Chondrocyte (in vitro differentiated cells): ENCODE results near the gene LRG1. TPM values are rescaled to one million over a fixed set of nuclear protein-coding genes. Genes with fewer than 3 reads are reported as not detected.
A peak's percentile ranks its signal among the peaks of the same experiment; 100 is the strongest.

ENCODE experiments used
- DNase-seq: peaks from one replicate; pipeline ENCODE4 v3.0.0; 2021; ENCODE audit warnings: mixed read lengths, low spot score
- H3K27ac Mint-ChIP-seq: one replicate; pipeline ENCODE4 v1.8.0; 2021; ENCODE audit warnings: mild to moderate bottlenecking, moderate library complexity, mixed read lengths; ENCODE audit not compliant: unreplicated experiment
- H3K27me3 Mint-ChIP-seq: 2 replicates; pipeline ENCODE4 v1.8.0; 2021; ENCODE audit warnings: low read depth, mixed read lengths
- H3K36me3 Mint-ChIP-seq: 2 replicates; pipeline ENCODE4 v1.8.0; 2021; ENCODE audit warnings: low read depth, mixed read lengths
- H3K4me1 Mint-ChIP-seq: 2 replicates; pipeline ENCODE4 v1.8.0; 2021; ENCODE audit warnings: low read depth, mild to moderate bottlenecking, mixed read lengths
- H3K4me3 Mint-ChIP-seq: one replicate; pipeline ENCODE4 v1.8.0; 2021; ENCODE audit warnings: mild to moderate bottlenecking, moderate library complexity, mixed read lengths; ENCODE audit not compliant: unreplicated experiment
- H3K9me3 Mint-ChIP-seq: 2 replicates; pipeline ENCODE4 v1.8.0; 2021; ENCODE audit warnings: low read depth, mixed read lengths
- CTCF ChIP-seq: fragments of 200-600 bp; sonication (generic); IDR thresholded peaks from 2 replicates; pipeline ENCODE4 v1.5.0; 2021; ENCODE audit warnings: antibody characterized with exemption, mild to moderate bottlenecking, moderate library complexity
- total RNA-seq: library from RNA; stranded (reverse); gene quantifications from 3 replicates; pipeline ENCODE4 v1.2.1, GENCODE V29; 2021

LRG1 gene
- total RNA-seq, 1 donor from 2014 or later, result not detected

DNA sequence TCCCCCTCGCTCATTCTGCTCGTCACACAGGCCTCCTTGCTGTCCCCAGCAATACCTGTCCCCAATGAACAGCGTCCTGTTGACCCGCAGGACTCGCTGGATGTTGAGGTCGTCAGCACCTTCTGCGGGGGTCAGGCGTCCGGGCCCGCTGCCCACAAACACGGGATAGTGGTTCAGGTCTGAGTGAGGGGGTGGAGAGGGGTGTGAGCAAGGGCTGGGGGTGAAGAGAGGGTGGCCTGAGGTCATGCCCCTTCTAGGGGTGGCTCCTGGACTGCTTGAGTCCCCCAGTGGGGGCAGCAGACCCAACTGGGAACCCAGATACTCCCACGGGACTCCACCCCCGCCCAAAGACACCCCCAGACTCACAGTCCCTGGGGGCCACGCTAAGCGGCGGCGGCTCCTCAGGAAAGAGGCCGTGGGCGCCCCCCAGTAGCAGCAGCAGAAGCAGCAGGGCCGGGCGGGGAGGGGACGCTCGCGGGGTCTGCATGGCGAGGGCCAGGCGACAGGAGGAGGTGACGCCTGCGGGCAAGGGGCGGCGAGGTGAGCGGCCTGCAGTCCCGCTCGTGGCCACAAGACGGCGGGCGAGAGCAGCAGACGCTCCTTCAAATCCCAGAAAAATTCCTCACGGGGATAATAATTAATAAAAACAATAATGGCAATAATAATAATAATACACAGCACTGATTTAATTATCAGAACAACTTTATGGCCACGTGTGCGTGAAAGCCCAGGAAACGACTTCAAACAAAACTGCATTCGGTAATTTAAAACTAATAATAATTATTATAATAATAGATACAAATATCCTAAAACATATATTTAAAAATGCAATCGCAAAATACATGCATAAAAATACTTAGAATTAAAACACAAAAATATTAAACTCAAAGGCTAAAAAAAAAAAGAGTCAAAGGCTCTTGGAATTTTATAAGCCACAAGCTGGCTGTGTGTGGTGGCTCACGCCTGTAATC, 18.4 kb upstream of the LRG1 start:
- no peaks in the 10 kb centered on the region for H3K9me3 Mint-ChIP-seq

DNA sequence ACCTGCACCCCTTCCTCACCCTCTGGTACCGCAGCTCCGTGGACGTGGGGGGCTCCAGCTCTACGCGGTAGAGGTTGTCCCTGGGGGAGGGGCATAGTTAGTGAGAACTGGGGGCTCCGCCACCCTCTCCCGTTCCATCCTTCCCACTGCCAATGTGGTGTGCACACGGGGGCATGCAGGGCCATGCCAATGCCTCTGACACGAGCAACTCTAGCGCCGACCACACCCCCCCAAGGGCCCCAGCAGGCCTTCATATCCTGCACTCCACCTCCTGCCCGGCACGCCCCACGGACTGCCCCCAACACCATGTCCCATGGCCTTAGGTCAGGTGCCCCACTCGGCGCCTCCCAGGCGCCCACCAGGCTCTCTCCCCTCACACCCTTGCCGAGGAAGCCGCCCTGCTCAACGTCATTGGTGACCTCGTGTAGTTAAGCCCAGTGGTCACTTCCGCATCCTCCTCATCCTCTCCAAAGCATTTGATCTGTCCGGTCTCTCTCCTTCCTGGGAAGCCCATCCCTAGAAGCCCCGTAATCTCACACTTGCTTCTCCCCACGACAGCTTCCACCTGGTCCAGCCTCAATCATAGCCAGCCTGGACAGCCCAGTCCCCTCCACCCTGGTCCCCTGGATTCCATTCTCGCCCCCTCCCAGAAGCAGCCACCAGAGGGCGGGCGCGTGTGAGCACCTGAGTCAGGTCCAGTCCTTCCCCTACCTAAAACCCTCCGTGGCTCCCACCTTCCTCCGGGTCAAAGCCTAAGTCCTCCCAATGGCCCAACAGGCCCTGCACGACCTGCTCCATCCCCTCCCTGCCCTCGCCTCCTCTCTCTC, 17.5 kb upstream of the LRG1 start:
- Mint-ChIP-seq H3K4me1 (no peaks in the 10 kb centered on the region), H3K36me3 (peaks cover 4% of the 10 kb centered on the region), H3K9me3 (no peaks in the 10 kb centered on the region), H3K27me3 (no peaks in the 10 kb centered on the region), H3K27ac (no peak overlapping the region), H3K4me3 (no peak overlapping the region)
- peak; percentile 77 for DNase-seq
- TF ChIP-seq CTCF, result no peak

More for the DNA sequence above, 18.4 kb upstream of the LRG1 start:
- Mint-ChIP-seq H3K27me3 (no peaks in the 10 kb centered on the region), H3K36me3 (no peaks in the 10 kb centered on the region), H3K4me1 (no peaks in the 10 kb centered on the region), H3K4me3 (no peak overlapping the region), H3K27ac (no peak overlapping the region)
- no peak for DNase-seq
- peak; percentile 99 for TF ChIP-seq CTCF

GRCh38 chr19:4556597-4557127, 16.8 kb upstream of the LRG1 start:
- H3K27ac Mint-ChIP-seq, result no peak overlapping the region
- H3K9me3 Mint-ChIP-seq, result no peaks in the 10 kb centered on the region
- peaks cover 4% of the 10 kb centered on the region for H3K36me3 Mint-ChIP-seq
- DNase-seq, result no peak
- H3K4me1 Mint-ChIP-seq, result no peaks in the 10 kb centered on the region
- H3K27me3 Mint-ChIP-seq, result no peaks in the 10 kb centered on the region
- H3K4me3 Mint-ChIP-seq, result no peak overlapping the region
- no peak for TF ChIP-seq CTCF

- peak; percentile 83 for DNase-seq
- no peak overlapping the region for H3K4me3 Mint-ChIP-seq
- no peaks in the 10 kb centered on the region for H3K27me3 Mint-ChIP-seq
- H3K36me3 Mint-ChIP-seq, result peaks cover 4% of the 10 kb centered on the region
- no peak overlapping the region for H3K27ac Mint-ChIP-seq
- H3K9me3 Mint-ChIP-seq, result no peaks in the 10 kb centered on the region
- H3K4me1 Mint-ChIP-seq, result no peaks in the 10 kb centered on the region
- no peak for TF ChIP-seq CTCF
Observed at GRCh38 chr19:4555657-4556561, 16.1 kb upstream of the LRG1 start.
